Measurements from ENCODE around the gene GARIN6.
"Not testable (repeated sequence)": the region's sequence is repeated elsewhere in the genome, so short reads cannot be mapped to it uniquely, and the experiment has no call there.

The GARIN6 gene

DNA sequence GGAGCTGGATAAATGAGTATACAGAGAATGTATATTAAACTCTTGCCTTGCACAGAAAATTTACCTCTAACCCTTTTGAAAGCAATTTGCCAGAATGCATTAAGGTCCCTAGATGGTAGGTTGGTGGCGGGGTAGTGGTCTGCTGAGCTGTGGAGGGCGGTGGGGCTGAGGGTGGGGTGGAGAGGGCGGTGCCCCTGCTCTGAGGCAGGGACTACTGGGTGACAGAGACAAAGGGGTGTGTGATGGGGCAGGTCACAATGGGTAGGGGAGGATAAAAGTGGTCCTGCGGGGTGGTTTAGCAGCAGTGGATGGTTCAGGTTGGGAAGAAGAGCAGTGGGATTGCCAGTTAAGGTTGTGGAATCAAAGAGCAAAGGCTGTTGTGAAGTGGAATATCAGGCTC lies at the start of gene GARIN6:
TSS of gene GARIN6 (plus strand) at position 301 of the 400 bp plus-strand sequence. CDS start 422 bp downstream, outside the sequence.
- no peak for DNase-seq (ENCODE audit: low read depth in 2 of 2)

DNA sequence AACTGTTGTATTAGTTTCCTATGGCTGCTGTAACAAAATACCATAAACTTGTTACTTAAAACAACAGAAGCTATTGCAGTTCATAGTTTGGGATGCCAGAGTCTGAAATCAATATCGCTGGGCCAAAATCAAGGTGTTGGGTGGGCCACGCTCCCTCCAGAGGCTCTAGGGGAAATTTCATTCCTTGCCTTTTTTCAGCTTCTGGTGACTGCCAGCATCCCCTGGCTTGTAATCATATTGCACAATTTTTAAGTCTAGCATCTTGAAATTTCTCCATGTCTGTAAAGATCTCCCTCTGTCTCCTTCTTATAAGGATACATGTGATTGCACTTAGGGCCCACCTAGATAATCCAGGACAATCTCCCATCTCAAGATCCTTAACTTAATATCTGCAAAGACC lies 48.8 kb upstream of the GARIN6 start:
- no peak for DNase-seq (ENCODE audit: low read depth in 2 of 2)

DNA sequence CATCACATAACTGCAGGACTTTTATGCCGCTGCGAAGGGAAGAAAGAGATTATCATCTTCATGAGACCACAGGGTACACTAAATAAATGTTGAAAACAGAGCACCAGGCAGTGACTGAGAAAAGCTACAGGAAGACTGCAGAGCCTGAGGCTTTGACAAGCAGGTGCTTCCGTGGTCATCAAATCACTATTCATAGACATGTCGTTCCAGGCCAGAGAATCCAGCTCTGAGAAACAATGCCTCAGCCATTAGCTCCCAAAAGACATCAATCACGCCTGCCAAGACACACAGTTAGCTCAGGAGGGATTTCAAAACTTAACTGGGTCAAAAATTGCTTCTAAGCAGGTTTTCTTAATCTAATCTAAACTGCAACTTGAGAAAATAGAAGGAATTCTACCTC lies 47.2 kb upstream of the GARIN6 start:
- DNase-seq (ENCODE audit: low read depth in 2 of 2): no peak

DNA sequence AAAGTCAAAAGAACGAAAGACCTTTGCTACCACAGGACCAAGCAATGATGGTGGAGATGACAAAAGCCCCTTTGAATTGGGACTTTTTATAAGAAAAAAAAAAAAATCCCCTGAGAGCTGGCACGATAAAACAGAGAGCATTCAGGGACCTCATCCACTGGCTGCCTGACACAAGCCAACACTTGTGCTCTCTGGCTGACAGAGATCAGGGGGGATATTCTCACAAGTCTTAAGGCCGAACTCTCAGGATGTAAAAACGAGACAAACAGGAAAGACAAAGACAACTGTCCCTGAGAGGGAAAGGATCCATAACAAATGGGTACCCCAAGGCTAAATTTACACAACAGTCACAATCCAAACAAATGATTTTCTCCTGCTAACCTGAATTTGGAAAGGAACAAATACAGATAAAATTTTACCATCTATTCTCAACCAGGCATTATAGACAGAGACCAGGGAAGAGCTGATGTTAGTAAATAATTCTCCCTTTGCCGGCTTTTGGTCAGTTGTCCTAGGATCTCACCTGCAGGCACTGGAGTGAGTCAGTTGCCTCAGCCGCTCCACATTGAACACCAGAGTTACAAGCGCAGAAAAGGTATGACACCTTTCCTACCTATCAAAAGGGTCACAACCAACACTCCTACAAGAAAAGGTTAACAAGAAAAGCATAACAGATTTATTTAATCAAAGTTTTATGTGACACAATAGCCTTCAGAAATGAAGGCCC lies 37.9 kb upstream of the GARIN6 start:
- DNase-seq (ENCODE audit: low read depth in 2 of 2): no peak

DNA sequence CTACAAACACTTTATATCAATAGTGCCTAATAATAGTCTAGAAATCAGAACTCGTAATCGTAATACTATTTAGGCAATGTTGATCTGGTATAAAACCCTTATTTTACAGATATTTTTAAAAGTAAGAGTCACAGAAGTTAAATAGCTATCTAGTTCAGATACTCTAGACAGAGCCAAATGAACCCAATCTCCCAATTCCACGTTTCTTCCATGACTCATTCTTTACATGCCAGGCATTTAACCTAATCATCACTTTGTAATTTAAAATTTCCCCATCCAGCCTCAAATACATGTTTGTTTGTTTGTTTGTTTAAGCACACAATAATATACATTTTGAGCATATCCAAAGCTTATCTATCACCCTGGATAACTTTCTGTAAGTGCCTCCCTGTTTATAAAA lies 36.4 kb upstream of the GARIN6 start:
- DNase-seq (ENCODE audit: low read depth in 2 of 2): no peak

DNA sequence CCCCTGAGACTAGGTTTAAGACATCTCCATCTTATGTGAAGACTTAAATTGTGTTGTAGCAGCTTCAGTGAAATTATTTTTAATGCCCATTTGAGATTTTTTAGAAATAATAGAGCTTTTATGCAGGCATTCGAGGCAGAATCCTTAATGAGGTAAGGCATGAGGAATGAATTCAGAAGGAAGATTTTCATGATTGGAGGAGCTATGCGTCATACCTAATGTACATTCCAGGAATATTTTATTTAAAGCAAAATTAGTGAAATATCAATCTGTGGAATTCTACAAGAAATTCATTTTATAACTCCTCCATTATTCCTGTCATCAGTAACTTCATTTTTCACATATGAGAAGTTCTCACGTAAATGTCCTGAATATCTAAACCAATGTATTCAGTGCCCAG lies 36.0 kb upstream of the GARIN6 start:
- DNase-seq (ENCODE audit: low read depth in 2 of 2): no peak

DNA sequence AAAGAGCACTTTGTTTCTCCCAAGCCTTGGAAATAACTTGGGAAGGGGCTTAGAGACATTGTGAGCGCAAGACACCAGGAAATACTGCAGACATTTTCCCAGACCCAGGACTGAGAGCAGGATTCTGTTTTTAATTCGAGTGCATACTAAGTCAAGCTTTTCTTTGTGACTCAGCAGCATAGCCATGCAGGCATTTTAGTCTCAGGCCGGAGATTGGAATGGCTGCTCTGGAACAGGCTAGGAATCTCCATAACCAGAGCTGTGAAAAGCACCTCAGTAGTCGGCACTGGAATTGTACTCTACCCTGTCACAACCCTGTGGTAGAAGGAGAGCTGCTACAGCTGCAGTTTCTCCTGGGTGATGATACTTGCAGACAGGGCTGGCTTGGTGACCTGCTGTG lies 28.9 kb upstream of the GARIN6 start:
- no peak for DNase-seq (ENCODE audit: low read depth in 2 of 2)

DNA sequence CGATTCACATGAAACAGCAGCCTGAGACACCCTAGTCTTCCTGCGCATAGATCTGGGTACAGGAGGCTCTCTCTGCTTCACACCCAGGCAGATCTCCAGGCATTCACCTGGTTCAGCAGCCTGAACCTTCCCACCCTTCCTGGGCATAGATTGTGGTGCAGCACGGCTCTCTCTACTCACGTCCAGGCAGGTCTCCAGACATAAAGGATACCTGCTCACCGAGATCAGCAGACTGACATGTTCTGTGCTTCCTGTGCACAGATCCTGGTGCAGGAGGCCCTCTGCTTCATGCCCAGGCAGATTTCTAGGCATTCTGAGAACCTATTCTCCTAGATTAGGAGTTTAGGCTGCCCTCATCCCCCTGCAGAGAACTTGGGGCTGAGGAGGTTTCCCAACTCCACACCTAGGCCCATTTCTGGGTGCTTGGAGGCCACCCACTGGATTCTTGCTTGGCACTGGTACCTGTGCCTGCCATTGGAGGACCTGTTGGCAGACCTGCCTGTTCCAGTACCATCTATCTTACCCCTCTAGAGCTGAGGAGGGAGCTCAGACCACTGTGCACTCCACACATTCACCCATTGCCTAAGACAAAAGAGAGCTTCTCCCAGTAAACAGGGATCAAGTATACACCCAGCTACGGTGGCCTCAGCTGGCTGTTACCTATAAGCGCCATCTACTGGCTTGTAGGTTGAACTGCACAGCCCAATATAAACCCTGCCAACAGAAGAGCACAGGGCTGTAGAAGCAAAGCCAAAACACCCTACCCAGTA lies 28.0 kb upstream of the GARIN6 start:
- no peak for DNase-seq (ENCODE audit: low read depth in 2 of 2)

DNA sequence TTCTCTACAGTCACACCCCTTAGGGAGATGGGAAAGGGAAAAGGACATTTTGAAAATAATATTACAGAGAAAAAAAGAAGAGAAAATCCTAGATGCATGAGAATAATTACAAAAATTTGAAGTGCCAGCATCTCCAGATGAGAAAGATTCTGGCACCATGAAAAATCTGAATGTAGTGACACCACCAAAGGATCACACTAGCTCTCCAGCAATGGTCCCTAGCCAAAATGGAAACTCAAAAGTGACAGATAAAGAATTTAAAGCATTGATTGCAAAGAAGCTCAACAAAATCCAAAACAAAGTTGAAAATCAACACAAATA lies 27.4 kb upstream of the GARIN6 start:
- no peak for DNase-seq (ENCODE audit: low read depth in 2 of 2)

DNA sequence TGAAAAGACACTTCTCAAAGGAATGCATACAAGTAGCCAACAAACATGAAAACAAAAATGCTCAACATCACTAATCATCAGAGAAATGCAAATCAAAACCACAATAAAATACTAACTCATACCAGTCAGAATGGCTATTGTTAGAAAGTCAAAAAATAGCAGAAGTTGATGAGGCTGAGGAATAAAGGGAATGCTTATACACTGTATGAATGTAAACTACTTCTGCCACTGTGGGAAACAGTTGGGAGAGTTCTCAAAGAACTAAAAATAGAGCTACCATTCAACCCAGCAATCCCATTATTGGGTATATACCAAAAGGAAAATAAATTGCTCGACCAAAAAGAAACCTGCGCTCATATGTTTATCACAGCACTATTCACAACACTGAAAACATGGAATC lies 23.0 kb upstream of the GARIN6 start:
- DNase-seq (ENCODE audit: low read depth in 2 of 2): not testable (repeated sequence)

DNA sequence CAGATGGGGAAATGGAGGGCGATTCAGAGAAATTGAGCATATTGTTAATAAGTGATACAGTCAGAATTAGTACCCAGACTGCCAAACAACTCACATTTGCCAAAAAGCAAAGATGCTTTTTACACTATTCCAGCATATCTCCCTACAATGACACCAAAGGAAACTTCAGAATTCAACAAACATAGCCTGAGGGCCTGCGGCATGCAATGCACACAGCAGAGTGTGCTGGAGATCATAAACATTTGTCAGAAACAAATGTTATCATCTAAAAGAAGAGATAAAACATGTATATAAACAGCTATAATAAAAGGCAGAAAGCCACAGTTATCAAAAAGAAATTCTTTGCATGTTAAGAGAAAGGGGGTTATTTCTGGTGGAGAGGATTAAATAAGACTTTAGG lies 20.1 kb upstream of the GARIN6 start:
- no peak for DNase-seq (ENCODE audit: low read depth in 2 of 2)

DNA sequence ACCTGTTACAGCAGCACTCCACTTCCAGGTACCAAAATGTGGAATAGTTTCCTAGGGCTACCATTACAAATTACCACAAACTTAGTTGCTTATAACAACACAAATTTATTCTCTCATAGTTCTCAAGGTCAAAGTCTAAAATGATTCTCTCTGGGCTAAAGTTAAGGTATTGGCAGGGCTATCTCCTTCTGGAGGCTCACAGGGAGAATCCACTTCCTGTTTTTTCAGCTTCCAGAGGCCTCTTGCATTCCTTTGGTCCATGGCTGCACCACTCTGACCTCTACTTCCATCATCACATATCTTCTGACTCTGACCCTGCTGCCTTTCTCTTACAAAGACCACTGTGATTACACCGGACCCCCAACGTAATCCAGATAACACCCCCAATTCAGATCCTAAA lies 2.9 kb upstream of the GARIN6 start:
- DNase-seq (ENCODE audit: low read depth in 2 of 2): no peak

DNA sequence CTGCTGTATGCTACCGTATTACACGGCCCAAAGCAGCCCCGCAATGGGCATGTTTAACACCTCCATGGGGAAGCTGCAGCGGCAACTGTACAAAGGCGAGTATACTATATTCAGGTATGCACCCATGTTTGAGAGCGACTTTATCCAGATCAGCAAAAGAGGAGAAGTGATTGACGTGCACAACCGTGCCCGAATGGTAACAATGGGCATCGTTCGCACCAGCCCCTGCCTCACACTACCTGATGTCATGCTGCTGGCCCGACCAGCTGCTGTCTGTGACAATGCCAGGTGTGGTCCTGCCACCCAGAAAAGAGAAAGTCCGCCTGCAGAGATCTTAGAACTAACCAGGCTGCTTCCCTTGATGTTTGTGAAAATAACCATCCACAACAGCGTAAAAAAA lies 630 bp downstream of the GARIN6 start:
- DNase-seq (ENCODE audit: low read depth in 2 of 2): no peak

DNA sequence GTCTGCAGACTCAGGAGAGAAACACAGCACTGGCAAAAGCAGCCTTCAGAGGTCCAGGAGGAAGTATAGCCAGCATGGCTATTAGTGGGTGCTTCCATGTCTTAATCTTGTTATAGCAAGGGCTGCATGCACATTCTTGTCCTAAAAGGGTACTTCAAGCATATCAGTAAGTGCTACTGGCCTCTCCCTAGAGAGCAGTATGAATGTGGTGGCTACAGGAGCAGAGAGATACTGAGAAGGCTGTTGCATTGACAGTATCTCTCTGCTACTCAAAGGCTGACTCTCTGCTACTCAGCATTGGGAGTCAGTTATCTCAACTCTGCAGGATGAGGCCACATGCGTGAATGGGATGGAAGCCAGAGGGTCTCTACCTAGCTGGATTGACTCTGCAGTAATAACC lies 2.0 kb downstream of the GARIN6 start:
- DNase-seq (ENCODE audit: low read depth in 2 of 2): no peak

DNA sequence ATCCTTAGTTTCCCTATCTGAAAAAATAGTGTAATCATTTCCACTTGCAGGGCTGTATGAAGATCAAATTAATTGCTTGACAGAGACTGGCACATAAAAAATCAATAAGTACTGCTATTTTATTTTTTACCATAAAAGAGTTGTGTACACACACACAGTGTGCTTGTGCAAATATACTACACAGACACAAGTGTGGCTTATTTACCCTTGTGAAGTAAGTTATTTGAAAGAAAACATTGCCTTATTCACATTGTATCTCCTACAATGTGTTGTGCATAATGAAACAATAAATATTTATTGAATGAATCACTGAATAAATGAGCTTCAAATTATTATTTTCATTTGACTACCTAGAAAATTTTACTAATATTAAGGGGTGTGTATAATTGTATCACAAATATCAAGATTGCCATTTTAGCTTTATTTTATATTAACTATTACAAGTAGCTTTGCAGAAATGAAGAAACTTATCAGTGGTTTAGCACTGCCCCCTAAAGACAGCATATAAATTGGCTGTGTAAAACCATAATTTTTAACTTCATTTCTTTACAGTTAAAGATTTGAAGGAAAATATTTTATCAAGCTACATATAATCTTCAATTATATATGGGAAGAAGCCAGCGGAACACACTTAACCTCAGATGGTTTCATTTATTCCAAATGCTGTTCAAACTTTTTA lies 11.3 kb downstream of the GARIN6 start:
- DNase-seq (ENCODE audit: low read depth in 2 of 2): no peak

DNA sequence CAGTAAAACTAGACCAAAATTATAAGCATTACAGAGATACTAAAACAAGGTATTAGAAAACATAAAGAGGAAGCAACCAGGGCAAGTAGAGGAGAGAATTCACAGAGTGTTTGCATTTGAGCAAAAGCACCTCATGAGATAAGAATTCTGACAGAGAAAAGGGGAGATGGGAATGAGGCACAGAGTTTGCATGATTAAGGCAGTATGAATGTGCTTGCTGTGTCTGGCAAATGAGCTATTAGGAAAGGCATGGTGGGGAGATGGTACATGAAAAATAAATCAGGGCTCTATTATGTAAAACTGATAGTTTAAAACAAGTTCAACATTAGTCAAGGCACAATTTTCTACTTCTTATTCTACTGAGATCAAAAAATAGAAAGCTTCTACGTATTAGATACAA lies 23.1 kb downstream of the GARIN6 start:
- no peak for DNase-seq (ENCODE audit: low read depth in 2 of 2)

DNA sequence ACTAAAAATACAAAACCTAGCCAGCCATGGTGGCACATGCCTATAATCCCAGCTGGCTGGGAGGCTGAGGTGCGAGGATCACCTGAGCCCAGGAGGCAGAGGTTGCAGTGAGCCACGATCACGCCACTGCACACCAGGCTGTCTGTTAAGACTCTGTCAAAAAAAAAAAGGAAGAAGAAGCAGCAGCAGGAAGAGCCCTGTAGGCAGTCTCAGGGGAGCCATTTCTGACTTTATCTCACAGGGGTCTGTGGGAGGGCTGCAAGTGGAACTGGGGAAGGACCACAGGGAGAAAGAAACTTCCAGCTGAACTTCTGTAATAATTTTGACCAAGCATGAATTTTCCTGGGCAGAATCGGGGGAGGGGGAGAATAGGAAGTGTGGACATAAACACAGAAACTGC lies 32.7 kb downstream of the GARIN6 start:
- DNase-seq (ENCODE audit: low read depth in 2 of 2): no peak

DNA sequence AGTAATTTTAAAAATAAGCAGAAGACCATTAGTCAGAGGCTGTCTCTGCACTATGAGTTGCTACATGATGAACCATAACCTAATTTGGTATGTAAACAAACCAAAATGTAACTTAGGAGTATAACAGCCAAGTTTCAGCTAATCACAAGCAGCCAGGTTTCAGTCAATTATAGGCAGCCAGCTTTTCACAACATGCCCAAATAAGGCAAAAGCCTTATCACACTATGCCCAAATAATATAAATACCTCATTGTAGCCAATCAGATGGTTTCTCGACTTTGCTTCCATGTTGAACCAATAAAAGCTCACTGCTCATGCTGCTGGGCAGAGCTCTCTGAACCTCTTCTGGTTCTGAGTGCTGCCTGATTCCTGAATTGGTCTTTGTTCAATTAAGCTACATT lies 38.6 kb downstream of the GARIN6 start:
- no peak for DNase-seq (ENCODE audit: low read depth in 2 of 2)

DNA sequence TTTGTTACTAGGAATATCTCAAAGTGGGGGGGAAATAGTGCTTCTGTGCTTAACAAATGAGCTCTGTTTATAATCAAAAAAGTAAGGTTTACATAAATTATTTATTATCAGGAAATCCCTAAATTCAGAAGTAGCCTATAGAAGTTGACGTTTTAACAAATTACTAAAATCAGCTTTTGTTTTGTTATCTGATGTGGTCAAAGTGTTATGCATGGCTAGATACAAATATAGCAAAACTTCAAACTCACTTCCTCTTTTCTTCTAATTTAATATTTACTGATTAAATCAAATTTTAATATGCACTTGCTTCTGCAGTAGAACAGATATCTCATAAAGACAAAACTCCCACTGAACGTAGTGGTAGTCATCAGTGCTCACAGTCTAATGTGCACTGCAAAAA lies 47.5 kb downstream of the GARIN6 start:
- DNase-seq (ENCODE audit: low read depth in 2 of 2): no peak
